HG02938 (cell line): ENCODE data around the gene ERF.

Source experiments
- ATAC-seq: cut with Tn5 transposase; IDR thresholded peaks from one replicate; pipeline ENCODE4 v1.9.1; 2021; ENCODE audit warnings: mild to moderate bottlenecking, moderate library complexity; ENCODE audit not compliant: unreplicated experiment

Gene ERF

DNA sequence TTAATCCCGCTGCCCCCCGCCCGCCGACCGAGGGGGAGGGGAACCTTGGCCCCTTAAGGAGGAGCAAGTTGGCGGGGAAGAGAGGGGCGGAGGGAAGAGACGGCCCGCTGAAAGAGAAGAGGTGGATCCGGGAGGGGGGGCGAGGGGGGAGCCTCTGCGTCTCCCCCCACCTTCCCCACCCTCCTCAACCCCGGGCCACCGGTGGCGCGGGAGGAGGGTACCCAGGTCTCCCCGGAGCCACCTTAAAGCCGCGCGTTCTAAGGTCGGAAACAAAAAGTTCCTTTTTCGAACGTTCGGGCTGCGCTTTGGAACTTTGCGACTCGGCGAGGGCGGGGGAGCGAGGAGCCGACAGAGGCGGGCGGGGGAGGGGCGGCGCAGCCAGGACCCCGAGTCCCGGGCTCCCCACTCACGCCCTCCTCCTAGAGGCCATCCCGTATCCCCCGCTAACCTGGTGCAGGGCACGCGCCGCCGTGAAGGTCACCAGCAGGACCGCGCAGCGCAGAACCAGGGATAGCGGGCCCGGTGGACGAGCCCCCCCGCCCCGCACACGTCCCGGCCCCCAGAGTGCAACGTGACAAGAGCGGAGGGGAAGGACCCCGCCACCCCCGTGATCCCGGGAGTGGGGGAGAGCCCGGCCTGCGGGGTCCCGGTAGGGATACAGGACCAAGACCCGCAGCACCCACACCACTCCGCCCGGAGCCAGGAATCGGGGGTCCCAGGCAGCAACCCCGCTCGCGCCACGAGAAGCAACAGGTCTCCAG lies 659 bp downstream of the ERF start:
- no peak for ATAC-seq

DNA sequence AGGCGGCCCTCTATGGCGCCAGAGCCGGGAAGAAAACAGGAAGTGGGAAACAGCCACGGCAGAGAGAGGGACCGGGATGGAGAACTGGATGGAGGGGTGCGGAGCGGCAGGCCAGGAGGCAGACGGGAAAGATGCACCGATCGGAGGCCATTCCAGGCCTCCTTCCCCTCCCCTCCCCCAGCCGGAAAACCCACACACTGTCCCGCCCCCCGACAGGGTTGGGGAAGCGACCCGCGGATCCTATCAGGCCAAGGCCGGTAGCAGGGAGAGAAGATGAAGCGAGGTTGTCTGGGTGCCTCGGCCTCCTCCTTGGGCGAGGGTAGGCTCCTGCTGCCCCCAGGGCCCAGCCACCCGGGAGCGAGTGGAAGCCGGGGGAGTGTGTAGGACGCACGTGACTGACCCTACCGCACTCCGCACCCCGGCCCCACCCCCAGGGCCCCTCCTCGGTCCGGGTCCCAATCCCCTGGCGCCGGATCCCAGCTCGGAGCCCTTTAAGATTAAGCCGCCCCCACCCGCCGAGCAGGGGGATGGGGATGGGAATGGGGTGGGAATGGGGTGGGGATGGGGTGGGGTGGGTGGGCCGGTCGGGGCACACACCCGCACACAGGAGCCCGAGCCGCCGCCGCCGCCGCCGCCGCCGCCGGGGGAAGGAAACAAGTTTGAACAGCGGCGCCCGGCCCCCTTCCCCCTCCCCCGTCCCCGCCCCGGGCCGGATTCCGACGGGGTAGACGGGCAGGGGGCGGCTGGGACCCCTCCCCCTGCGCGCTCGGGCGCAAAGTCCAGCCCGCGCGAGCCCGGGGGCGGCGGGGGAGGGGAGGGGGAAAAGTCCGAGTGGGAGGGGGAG lies 1.5 kb downstream of the ERF start:
- ATAC-seq = no peak

DNA sequence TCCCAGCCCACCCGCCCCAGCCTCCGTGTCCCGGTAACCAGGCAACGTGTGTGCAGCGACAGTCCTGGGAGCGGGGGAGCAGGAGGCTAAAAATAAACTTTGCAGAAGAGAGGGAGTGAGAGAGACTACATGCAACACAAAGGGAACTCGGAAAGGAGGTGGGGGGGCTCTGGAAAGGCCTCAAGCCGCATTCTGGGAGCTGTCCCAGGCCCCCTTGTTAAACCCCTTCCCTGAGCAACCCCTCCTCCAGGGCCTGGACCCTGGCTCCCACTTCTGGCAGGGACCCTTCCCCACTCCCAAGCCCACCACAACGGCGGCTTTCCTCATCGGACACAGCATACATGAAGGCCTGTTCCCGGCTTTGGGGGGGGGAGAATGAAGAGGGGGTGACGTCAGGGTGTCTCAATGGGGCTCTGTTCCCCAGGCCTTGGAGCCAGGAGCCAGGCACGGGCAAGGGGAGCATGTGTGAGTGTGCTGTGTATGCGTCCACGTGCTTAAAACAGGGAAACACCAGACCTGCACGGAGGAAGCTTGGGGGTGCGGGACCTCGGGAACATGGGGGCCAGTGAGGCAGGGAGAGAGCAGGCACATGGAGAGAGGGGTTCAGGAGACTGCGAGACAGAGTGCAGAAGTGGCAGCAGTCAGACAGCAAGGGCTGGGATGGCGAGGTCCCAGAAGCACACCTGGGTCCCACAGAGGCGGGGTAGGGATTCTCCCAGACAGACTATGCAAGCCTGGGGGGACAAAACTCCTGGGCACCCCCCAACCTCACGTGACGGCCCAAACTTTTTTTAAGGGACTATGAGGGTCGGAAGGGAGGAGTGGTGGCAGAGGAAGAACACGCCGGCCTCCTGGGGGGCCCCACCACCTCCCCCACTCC lies 2.3 kb downstream of the ERF start:
- no peak for ATAC-seq

- ATAC-seq = no peak
Measured at GRCh38 chr19:42251572-42252358, 3.2 kb downstream of the ERF start.

- ATAC-seq = no peak
Measured at GRCh38 chr19:42250666-42251531, 4.0 kb downstream of the ERF start.

DNA sequence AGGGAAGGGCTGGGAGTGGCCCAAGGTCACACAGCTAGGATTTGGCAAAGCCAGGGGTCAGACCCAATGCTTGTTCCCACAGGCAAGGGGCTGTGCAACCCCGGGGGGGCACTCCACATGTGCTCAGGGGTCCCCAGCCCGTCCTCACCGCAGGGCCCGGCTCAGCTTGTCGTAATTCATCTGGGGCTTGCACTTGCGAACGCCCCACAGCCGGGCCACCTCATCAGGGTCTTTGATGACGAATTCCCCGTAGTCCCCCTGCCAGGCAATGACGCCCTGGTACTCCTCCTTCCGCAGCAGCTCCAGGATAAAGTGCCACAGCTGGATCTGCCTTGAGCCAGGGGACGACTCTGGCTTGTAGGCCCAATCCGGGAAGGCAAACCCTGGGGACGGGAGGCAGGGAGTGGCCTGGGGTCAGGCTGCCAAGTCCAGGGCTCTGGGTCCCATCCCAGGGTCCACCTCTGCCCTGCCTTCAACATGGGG lies 4.7 kb downstream of the ERF start:
- ATAC-seq = no peak

DNA sequence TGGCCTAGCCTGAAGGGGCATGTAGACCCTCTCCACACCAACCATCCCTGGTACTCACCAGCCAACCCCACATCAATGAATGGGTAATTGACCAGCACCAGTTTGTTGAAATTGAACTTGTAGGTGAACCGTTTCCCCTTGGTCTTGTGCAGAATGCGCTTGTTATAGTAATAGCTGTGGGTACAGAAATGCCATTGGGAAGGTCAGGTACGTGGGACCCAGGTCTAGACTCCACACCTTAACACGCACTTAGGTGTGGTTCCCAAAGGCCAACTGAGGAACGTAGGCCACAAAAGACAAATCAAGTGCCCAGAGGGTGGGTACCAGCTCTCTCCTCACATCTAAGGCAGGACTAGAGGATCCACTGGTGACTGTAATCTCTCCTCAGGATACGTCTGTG lies 5.2 kb downstream of the ERF start:
- no peak for ATAC-seq

- no peak for ATAC-seq
Measured at GRCh38 chr19:42249149-42249750, 5.7 kb downstream of the ERF start.

DNA sequence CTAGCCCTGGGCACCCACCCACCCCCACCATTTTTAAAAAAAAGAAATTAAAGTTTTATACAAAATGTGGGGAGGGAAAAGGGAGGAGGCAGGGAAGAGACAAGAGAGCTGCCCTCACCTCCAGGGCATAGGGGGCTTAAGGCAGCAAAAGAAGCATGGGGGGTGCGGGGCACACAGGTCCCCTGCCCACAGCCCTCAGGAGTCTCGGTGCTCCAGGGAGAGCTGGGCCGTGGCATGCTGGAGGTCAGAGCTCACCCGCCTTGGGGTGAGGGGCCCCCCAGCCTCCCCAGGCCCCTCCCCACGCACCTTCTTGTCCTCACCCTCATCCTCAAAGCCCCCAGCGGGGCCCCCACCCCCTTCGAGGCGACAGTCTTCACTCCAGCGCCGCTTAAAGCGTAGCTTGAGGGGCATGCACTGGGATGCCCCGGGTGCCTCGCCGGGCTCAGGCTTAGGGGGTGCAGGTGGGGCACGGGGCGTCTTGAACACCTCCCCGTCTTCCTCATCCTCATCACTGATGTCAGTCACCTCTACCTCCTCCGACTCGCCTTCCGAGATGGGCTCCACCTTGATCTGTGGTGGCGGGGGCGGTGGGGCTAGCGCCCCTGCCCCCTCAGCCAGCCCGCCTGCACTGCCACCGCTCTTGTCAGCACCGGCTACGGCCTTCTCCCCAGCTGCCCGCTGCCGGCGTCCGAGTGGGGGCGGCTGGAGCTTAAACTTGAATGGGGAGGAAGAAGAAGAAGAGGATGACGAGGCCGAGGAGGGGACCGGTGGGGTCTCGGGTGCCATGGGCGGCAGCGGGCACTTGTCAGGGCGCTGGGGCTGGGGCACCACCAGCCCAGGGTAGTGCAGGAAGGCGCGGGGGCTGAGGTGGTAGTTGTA lies 6.4 kb downstream of the ERF start:
- no peak for ATAC-seq

DNA sequence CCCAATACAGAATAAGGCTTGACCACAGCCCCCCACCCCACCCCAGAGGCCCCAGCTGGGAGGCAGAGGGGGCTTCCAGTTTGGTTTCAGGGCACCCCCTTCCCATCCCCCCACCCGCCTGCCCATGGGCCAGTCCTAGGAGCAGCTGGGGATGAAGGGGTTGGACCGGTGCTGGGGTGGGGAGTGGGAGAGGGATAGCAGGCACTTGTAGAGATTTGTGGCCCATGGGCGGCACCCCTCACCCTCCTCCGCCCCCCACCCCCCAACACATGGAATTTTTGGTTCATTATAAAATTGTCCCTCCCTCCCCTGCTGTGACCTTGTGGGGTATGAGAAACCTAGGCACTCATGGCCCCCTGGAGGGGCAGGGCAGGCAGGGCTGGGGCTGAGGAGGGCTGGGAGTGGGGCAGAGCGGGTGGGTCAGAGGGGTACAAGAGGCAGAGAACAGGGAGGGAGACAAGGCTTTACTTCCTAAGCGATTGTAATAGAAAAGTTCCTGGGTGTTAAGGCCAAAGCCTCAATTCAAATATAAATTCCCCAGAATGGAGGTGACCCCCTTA lies 7.2 kb downstream of the ERF start:
- no peak for ATAC-seq

DNA sequence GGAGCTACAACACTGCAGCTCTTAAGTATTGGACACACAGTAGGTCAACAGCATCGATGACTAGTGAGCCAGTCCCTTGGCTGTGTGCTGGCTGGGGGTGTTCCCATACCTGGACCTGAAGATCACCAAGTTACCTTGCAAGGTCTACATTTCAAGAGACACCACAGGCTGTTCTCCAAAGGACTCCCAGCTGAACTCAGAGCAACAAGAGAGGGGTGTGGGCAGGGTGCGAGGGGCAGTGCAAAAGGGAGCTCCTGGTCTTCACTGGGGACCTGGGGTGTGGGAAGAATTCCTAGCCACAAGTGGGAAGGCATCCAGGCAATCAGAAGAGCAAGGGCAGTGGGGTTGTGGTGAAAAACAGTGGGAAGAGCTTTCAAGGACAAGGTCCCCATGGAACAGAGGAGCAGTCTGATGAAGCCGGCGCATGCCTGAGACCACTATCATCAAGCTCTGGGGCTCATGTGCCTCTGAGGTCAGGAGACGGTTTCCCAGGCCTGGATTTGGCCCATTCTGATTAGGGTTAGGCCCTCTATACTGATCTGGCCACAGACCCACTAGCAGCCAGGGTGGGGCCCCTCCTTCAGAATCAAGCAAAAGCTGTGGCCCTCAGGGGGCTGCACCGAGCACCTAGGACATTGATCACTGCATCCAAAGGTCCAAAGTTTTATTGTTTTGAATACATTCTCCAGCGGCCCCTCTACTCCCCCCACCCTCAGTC lies 7.8 kb downstream of the ERF start:
- ATAC-seq = no peak

DNA sequence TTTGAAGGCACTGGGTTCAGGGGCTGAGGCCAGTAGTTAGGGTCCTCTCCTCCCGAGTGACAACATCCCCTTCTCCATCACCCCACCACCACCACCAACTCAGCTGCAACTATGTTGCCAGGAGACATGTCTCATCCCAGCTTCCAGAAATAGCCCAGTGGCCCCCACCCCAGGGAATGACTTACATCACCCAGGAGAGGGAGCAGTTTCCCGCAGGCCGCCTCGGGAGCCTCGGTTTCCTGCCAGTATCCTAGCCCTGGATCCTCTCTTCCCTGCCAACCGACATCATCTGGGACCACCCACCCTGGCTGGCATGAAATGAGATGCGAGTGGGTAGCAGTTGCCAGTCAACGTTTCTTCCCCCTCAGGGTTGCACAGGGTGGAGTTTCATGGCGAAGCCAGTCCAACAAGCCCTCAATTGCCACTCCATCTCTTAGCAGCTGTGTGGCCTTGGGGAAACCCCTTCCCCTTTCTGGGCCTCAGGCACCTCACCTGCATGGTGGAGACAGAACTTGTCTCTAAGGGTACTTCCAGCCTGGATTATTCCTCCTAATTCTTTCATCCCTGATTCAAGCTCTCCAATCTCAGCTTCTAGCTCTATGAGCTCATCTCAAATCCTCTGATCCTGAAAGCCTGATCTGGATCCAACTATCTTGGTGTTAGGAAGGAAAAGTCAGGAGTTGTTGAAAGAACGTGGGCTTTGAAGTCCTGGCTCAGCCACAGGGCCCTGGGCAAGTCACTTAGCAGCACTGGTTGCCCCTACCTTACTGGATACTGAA lies 8.6 kb downstream of the ERF start:
- no peak for ATAC-seq

- ATAC-seq = no peak
Measured at GRCh38 chr19:42245231-42245630, 9.7 kb downstream of the ERF start.

DNA sequence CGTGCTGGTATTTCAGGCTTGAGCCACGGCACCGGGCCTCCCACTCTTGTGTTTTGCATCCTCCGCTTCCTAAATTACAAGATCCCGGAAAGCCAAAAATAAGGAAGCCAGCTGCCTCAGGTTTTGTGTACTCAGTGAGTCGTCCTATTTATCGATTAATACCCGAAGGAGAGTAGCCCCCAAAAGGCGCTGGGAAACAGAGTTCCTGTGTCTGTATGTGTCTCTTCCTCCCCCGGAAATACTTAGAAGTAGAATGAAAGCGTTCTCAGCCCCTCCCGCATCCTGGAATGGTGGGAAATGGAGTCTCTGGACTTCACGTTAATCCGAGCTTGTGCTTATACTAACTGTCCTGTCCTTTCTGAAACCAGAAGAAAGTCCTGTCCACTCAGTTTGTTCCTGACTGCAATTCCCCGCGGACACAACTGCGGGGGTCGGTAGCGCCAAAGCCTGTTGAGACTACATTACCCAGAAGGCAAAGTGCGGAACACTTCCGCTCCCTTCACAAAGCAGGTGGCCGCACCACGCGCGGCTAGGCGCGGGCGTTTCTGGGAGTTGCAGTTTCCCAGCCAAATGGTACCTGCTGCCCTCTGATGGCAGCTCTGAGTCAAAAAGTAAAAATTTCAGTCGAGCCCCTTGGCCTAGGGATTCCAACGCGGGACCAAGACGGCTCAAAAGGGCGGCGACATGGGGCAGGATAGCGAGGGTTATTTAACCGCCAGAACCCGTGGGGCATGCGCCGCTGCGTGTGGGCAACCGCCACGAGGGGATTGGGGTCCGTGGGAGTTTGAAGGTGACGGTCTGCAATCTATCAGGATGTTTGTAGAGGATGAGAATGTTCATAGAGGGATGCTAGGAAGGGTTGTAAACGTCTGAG lies 10.3 kb downstream of the ERF start:
- ATAC-seq = peak; percentile 43
